Gastroesophageal sphincter (tissue), 3 donors: ENCODE data around the gene RERE.

Experiments
- POLR2A ChIP-seq, 2 donors: fragments of 450-650 bp; IDR thresholded peaks; one replicate each; pipeline ENCODE4 v1.6.1; 2017; ENCODE audit warnings: antibody characterized with exemption in 2 of 2, mild to moderate bottlenecking in 2 of 2, moderate library complexity in 1 of 2
- TF ChIP-seq, protein P1 (sequence below), 4 experiments: fragments of 200-600 bp in 2 of 4; fragments of 450-650 bp in 2 of 4; sonication (generic) in 1 of 4; IDR thresholded peaks; one replicate each; pipeline ENCODE4 v1.5.1; 2017 to 2019; ENCODE audit warnings: antibody characterized with exemption in 4 of 4, mild to moderate bottlenecking in 2 of 4, moderate library complexity in 2 of 4

DNA sequence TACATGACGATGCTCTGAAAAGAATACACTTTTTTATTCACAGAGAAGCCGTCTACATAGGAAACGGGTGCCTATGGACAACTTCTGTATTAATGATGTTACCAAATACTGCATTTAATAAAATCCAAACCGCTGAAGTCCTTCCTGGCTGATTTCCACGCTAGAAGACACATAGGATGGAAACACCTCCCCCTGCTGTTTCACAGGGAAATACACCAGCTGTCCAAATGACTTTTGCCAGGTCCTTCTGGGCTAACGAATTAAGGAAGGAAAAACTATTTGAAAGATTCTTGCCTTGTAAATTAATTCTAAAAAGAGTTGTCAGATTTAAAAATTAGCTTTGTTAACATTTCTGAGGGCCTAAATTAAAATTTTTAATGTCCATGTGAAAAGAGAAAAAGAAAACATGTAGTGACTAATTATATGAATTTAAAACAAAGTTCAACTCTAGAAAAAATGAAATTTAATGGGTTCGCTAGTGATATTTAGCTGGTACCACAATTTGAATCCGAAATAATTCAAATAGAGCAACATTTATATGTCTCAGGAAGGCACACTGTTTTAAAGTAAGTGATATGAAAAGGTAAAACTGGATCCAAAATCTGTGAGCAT, 146.0 kb downstream of the RERE start:
- TF ChIP-seq, protein P1, sequence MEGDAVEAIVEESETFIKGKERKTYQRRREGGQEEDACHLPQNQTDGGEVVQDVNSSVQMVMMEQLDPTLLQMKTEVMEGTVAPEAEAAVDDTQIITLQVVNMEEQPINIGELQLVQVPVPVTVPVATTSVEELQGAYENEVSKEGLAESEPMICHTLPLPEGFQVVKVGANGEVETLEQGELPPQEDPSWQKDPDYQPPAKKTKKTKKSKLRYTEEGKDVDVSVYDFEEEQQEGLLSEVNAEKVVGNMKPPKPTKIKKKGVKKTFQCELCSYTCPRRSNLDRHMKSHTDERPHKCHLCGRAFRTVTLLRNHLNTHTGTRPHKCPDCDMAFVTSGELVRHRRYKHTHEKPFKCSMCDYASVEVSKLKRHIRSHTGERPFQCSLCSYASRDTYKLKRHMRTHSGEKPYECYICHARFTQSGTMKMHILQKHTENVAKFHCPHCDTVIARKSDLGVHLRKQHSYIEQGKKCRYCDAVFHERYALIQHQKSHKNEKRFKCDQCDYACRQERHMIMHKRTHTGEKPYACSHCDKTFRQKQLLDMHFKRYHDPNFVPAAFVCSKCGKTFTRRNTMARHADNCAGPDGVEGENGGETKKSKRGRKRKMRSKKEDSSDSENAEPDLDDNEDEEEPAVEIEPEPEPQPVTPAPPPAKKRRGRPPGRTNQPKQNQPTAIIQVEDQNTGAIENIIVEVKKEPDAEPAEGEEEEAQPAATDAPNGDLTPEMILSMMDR (IDR thresholded peaks at IDR 0.05), result peak; percentile 71 to 88 (median 82)
- no peak for TF ChIP-seq POLR2A (IDR thresholded peaks at IDR 0.05)
